NCI-H146 treated with DMSO at 0.1 percent for 48 hours (cell line): ENCODE measurements around the gene IGSF3.
"Not testable (repeated sequence)": the region's sequence is repeated elsewhere in the genome, so short reads cannot be mapped to it uniquely, and the experiment has no call there.

Experiments
- DNase-seq: peaks from one replicate; lab custom pipeline; 2025; ENCODE audit not compliant: unreplicated experiment; lab: John Stamatoyannopoulos, UW

IGSF3 gene

GRCh38 chr1:116580446-116581322 is 86.8 kb downstream of the IGSF3 start:
- DNase-seq = no peak

GRCh38 chr1:116579259-116579875 is 88.2 kb downstream of the IGSF3 start:
- no peak for DNase-seq

- no peak for DNase-seq
Measured at GRCh38 chr1:116578581-116578980, 89.0 kb downstream of the IGSF3 start.

- no peak for DNase-seq
Measured at GRCh38 chr1:116577759-116578314, 89.7 kb downstream of the IGSF3 start.

GRCh38 chr1:116574581-116575291 is 92.8 kb downstream of the IGSF3 start:
- DNase-seq = peak; percentile 37

- DNase-seq = no peak
Measured at GRCh38 chr1:116573431-116574095, 94.0 kb downstream of the IGSF3 start.

- no peak for DNase-seq
Measured at GRCh38 chr1:116572771-116573430, 94.6 kb downstream of the IGSF3 start.

- no peak for DNase-seq
Measured at GRCh38 chr1:116572099-116572498, 95.4 kb downstream of the IGSF3 start.

- DNase-seq = no peak
Measured at GRCh38 chr1:116571215-116571919, 96.2 kb downstream of the IGSF3 start.

GRCh38 chr1:116570358-116571214 is 96.9 kb downstream of the IGSF3 start, which contains the start of gene CD58:
CD58 (minus strand) TSS chr1:116571026; CDS start chr1:116570972, 54 bp downstream.
- peak; percentile 53 for DNase-seq

GRCh38 chr1:116569776-116570357 is 97.7 kb downstream of the IGSF3 start:
- no peak for DNase-seq

- DNase-seq = no peak
Measured at GRCh38 chr1:116569381-116569670, 98.2 kb downstream of the IGSF3 start.

- DNase-seq = no peak
Measured at GRCh38 chr1:116568662-116569380, 98.7 kb downstream of the IGSF3 start.

GRCh38 chr1:116567790-116568661 is 99.5 kb downstream of the IGSF3 start:
- no peak for DNase-seq

- no peak for DNase-seq
Measured at GRCh38 chr1:116565222-116565621, 102.3 kb downstream of the IGSF3 start.

- no peak for DNase-seq
Measured at GRCh38 chr1:116564426-116564825, 103.1 kb downstream of the IGSF3 start.

- DNase-seq = not testable (repeated sequence)
Measured at GRCh38 chr1:116562465-116562864, 105.1 kb downstream of the IGSF3 start.
